Epidermal melanocyte (primary cell): ENCODE data around the gene TMOD1.
"Not testable (repeated sequence)": the region's sequence is repeated elsewhere in the genome, so short reads cannot be mapped to it uniquely, and the experiment has no call there.

ENCODE experiments used
- DNase-seq: peaks from one replicate; pipeline ENCODE4 v3.0.0; 2011; ENCODE audit warnings: low spot score; ENCODE audit not compliant: insufficient read length

Gene TMOD1

DNA sequence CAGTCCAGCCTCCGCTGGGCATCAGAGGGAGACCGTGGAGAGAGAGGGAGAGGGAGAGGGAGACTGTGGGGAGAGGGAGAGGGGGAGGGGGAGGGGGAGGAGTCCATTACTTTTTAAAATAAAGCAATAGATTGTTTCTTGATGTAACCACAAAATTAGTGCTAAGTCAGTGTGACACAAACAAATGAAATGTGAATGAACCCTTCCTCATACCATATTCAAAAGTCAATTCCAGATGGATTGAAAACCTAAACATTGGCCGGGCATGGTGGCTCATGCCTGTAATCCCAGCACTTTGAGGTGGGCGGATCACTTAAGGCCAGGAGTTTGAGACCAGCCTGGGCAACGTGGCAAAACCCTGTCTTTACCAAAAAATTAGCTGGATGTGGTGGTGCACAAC, 2.6 kb upstream of the TMOD1 start:
- not testable (repeated sequence) for DNase-seq

DNA sequence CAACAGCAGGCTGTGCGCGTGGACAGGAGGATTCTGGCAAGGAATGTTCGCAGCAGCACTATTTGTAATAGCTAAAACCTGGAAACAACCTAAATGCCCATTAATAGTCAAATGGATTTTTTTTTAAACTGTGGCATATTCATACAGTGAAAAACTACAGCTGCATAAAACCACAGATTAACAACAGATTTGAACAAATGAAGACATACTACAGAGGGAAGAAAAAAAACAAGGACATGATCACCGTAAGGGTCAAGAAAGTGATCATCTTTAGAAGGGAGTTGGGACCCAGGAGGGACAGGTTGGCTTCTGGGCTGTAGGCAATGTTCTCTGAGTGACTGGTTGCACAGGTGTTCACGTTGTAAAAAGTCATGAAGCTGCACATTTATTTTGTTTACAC, 1.2 kb upstream of the TMOD1 start:
- DNase-seq, result no peak

DNA sequence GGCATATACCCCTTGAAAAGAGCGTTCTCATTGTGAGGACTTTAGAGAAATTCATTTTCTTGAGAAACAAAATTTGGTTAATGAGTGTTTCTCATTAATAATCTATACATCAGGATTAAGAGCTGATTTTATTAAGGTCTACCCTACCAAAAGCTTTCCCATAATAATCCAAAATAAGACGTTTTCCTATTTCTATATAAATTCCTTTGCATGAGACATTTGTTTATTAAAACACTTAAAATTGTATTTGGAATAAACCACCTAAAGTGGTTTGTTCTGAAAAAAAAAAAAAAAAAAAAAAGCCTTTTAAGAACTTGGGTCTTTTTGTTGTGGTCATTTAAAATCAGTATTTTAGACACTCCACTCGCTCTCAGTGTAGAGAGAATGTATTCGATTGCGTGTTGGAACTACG, 695 bp upstream of the TMOD1 start:
- DNase-seq, result no peak

- no peak for DNase-seq
These were observed 431 bp downstream of the TMOD1 start for GRCh38 chr9:97501972-97502221.

- no peak for DNase-seq
These were observed 937 bp downstream of the TMOD1 start for GRCh38 chr9:97502222-97502983.

DNA sequence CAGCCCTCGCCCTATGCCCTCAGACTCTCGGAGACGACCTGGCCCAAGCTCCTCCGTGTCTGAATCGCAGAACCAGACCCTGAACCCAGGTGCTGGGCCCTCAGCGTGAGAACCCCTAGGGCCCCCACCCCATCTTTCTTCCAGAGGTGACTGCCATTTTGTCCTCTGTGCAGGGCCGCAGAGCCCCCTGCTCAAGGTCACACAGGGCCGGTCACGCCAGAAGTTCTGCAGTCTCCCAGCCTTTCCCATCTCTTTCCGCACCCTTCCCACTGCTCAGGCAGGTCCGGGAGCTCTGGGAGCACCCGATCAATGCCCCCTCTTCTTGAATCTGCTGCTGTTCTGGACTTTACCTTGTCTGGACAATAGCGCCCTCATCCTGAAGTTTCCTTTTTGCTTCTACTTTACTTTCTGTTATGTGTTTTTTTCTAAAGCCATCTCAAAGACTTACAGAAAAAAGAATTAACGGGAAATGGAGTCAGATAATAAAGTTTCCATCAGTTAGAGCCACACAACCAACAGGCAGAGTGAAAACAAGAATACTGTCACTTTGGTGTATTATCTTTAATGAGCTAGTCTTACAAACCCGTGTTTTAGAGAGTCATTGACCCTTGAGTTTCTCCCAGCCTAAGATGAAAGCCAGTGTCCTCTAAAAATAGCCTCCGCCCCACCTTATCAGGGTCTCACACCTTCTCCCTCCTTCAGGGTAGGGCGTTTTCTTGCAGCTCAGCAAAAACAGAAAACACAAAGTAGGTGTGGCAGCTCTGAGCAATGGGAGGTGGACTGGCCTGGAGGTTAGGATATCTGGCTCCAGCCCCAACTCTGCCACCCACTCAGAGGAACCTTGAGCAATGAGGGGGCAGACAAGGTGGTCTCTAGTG, 1.8 kb downstream of the TMOD1 start:
- no peak for DNase-seq

DNA sequence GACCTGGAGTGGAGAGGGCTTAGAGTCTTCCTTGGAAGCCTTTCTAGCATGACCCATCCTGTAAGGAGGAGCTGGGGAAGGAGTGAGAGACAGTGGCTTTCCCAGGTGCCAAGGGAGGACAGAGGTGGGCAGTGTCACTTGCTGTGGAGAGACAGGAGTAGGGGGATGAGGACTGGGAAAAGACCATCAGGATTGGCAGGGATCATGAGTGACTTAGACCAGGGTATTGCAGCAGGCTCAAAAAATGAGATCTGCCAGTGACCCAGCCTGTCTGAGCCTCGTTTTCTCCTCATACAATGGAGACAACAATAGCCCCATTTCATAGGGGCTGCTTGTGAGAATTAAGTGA, 2.4 kb downstream of the TMOD1 start:
- DNase-seq, result no peak

GRCh38 chr9:97504381-97505216, 3.1 kb downstream of the TMOD1 start:
- DNase-seq, result no peak

DNA sequence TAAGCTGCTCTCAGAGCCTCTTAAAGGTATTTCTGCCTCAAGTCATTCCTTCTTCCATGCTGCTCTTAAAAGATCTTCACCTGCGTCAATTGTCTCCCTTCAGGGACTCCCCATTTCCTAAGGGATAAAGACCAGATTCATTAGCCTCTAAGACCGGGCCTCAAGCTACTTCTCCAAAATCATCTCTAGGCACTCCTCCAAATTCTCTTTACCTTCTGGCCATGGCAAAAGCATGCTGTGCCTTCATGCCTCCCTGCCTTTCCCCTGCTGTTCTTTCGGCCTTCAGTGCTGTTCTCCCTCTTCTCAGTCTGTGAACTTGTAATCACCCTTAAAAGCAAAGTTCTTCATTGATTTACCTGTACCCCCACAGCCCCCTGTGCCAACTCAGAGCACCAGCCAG, 4.4 kb downstream of the TMOD1 start:
- no peak for DNase-seq

- no peak for DNase-seq
These were observed 4.8 kb downstream of the TMOD1 start for GRCh38 chr9:97506306-97506705.

DNA sequence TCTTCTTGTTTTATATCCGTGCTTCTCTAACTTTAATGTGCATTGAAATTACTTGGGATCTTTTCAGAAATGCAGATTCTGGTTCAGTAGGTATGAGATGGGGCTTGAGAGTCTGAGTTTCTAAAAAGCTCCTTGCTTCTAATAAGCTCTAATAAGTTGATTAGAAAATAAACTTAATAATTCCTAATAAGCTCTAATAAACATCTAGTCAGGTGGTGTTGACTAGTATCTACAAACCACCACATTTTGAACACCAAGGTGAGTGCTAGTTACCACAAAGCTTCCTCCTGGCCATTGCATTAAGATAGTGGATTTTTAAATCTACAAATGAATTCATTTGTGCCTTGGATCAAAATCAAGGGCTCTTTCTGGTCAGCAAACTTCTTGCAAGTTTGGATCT, 5.3 kb downstream of the TMOD1 start:
- no peak for DNase-seq

DNA sequence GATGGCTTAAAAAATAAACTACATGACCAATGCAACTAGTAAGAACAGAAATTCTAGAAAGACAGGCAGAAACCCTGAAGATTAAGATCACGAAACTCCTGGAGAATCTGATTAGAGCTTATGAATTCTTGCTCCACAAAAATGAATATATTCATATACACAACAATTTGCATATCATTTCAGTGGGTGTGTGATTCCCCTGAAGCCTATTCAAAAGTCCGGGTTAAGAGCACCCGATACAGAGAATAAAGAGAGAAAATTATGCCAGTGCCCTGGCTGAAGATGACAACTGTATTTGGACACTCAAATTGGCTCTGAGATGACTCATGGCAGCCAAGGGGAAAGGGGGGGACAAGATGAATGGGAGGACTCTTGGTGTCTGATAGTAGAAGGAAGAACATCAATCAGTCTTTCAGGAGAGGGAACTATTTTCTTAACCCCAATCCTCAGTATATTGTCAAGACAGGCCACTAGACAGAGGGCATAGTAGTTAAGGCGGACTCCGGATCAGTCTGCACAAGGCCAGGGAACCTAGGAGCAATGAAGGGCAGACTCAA, 6.0 kb downstream of the TMOD1 start:
- no peak for DNase-seq

- no peak for DNase-seq
These were observed 7.4 kb downstream of the TMOD1 start for GRCh38 chr9:97508852-97509251.

GRCh38 chr9:97510797-97511654, 9.6 kb downstream of the TMOD1 start:
- DNase-seq, result no peak

- no peak for DNase-seq
These were observed 10.4 kb downstream of the TMOD1 start for GRCh38 chr9:97511655-97512427.

GRCh38 chr9:97512966-97513560, 11.6 kb downstream of the TMOD1 start:
- no peak for DNase-seq

DNA sequence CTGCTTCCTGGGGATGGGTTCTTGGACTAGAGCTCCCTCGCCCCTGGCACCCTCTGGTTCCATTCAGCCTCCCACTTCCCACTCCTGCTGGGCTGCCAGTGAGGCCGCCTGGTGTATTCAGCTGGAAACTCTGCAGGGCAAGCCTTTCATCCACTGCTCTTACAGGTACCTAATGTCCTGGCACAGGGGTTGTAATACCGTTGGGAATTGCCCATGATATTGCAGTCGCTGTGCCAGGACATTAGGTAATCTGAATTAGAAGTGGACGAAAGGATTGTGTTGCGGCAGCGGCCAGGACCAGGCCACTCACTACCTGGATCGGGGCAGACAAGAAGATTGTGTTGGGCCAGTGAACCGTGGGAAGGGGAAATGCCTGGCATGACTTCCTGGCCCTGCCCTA, 13.1 kb downstream of the TMOD1 start:
- DNase-seq, result no peak

- no peak for DNase-seq
These were observed 14.2 kb downstream of the TMOD1 start for GRCh38 chr9:97515662-97516061.

DNA sequence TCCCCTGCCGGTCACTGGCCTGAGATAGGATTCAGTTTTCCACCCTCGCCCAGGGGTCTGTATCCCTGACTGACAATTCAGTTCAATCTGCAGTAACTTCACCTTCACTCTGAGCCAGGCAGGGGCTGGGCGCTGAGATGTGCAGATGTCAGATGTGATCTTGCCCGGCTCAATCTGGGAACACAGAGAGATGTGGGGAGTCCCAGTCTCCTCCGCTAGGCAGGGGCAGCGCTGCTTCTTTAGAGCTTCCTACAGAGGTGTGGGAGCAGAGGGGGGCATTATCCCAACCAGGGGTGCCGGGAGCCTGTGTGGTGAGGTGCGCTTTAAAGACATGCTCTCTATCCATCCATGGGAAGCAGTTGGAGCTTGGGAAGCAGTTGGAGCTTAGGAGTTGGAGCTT, 14.6 kb downstream of the TMOD1 start:
- DNase-seq, result no peak
